ENCODE measurements around the gene SLC6A3.

Gene SLC6A3

DNA sequence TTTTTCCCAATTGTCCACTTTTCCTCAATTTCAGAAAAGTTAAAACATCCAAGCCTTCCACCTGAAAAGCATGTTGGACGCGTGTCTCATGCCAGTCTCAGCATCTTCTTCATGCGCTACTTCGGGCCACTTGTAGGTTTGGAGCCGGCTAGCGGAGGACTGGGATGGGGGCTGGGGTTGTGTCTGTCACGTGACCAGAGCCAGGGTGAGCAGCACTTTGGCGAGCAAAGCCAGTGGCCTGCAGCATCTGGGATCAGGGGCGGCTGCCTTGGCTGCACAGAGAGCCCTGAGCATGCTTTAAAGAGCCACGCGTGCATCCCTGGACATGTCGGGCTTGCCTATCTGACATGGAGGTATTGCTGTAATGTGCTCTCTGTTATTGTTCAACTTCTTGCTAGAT lies 41.2 kb downstream of the SLC6A3 start:
- no peak for DNase-seq

DNA sequence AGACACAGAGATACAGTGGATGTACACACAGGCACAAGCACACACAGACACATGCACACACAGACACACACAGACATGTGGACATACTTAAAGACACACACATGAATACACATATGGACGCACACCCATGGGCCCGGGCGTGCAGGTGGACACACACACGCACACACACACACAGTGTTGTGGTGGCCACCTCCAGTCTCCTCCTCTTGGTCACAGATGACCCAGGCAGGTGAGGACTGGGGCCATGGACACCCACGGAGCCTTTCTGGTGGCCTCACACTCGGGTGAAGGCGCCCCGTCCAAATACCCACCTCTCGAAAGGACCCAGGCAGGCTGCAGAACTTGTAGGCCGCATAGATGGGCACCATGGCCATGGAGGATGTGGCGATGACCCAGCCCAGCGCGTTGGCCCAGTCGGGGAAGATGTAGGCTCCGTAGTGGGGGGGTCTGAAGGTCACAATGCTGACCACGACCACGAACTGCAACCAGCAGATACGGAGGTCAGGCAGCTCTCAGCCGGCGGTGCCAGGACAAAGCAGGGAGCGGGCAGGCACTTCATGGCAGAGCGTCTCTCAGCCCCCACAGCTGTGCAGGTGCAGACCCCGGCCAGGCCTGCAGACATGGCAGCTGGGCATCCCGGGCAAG lies 42.5 kb downstream of the SLC6A3 start:
- no peak for DNase-seq

DNA sequence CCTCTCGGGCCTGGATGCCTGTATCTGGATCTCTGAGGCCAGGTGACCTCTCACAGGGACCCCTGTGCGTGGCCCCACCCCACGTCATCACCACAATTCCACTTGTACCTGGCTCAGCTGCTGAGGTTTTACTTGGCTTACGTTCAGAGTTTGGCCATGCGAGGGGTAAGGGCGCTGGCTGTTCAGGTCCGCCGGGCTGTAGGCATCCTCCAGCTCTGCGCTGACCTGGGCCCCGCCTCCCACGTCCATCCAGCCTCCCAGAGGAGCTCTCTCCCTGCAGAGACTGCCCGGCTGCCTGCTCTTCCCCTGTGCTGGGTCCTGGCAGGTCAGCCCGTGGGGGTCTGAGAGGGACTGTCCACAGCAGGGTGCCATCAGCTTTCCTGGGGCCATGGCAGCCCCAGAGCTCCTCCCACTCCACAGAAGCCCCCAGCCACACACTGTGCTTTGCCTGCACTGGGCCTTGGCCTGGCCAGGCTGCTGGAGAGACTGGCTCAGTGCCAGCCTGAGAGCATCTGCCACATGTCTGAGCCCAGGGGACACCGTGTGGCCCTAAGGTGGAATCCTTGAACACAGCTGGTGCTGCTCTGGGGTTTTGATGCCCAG lies 43.6 kb downstream of the SLC6A3 start:
- DNase-seq: peak; percentile 58

DNA sequence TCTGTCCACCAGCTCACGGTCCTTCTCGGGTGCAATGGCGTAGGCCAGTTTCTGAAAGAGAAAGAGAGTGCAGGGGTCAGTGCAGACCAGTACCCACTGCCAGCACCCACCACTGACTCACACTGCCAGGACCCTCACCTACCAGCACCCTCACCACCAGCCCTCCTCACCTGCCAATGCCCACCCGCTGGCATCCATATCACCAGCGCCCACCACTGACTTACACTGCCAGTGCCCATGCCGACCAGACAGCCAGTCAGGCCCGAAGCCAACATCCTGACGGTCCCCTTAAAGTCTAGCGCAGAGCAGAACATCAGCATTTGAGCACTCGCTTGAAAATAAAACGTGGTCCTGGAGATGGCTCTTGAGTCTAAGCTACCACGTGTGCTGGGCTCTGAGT lies 44.3 kb downstream of the SLC6A3 start:
- no peak for DNase-seq

DNA sequence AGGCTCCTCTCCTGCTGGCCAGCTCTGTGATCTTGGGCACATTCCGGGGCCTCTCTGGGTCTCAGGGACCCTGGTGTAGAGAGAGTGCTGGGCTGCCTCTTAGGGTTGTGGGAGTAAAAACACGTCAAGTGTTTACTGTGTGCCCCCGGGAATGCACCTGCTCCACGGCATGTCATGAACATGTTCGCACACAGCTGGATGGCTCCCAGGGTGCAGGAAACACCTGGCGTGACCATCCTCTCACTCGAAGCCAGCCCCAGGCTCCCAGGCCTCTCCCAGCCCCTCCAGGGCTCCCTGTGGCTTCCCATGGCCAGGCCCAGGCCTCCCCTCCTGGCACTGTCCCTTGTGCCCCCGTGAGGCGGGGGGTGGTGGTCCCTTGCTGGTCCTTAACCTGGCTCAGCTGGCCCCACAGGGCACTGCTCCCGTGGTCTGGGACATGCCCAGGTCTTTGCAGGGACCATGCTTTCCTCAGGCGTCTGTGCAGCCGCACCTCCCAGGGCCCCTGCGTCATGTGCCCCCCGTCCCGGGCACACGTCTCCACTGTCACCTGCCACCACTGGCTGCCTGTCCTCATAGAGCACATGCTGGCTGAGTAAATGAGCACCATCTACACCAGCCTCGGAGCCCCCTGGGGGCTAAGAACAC lies 44.9 kb downstream of the SLC6A3 start:
- DNase-seq: no peak

DNA sequence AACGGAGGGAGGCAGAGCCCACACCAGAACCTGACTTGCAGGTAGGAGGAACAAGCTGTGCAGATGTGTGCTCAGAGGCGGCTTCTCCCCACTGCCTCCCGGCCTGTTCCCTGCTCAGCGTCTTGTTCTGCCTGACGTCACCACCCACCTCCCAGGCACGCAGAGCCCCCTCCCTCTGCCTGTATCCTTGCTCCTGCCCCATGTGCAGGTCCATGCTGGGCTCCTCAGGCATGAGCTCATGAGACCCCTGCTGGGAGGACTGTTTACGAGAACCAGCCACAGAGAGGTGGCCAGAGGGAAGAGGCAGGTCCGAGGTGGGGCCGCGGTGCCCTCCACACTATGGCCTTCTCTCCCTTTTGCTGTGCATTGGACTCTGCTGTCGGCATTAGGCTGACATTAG lies 45.5 kb downstream of the SLC6A3 start:
- no peak for DNase-seq

DNA sequence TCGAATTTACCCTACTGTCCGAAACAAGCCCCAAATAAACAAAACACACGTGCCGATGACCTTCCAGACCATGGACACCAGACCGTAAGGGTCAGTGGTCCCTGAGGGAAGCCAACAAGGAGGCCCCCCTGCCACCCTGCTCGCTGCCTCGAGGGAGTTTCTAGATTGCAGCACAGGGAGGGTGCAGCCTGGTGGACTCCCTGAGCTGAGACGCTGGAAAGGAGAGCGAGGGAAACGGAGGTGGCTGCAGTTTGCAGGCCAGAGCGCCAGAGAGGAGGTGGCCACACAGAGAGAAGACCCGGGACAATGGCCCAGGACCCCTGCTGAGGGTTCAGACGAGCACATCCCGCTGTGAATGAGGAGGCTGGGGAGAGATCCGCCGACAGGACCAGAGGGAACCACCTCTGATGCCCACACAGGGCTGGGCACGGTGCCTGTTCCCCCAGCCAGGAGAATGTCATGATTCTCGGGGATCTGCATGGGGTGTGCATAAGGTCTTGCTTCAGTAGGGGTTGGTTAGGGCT lies 48.9 kb downstream of the SLC6A3 start:
- no peak for DNase-seq

DNA sequence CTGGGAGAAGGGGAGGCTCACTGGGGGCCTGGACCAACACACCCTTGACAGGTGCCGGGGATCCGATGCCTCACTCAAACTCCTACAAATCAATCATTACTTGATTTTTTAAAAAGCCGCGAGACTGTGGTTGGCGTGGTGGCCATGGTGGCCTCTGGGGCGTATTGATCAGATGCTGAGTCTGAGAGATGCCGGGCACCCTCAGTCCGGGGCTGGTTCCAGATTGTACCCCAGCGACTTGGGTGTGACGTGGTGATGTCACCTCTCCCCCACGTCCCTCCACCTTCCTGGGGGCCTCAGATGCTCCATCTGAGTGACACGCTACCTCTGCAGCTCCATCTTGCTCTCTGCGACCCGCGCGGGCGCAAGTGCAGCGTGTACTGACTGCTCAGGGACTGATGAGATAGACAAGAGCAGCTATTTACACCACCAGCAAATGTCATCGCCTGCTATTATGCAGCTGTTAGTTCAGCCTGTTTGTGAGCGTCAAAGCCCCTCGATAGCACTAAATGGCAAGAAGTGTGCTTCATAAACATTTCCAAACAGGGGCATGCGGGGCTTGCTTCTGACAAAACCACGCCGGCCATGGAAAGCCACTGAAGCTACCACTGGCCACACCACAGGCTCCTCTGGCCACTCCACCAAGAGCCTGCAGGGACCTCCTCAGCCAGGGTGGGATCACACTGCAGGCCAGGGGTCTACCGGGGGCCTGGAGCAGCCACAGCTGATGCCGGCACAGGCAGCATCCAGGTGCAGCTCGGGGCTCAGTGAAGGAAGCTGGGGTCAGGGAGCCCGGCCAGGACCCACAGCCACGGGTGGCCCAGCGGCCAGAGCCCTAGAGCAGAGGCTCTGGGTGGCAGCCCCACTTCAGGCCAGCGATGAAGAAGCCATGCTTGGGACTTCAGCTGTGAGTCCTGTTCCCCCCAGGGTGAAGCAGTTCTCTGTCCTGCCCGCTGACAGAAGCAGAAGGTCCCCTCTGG lies 50.1 kb downstream of the SLC6A3 start:
- DNase-seq: no peak

DNA sequence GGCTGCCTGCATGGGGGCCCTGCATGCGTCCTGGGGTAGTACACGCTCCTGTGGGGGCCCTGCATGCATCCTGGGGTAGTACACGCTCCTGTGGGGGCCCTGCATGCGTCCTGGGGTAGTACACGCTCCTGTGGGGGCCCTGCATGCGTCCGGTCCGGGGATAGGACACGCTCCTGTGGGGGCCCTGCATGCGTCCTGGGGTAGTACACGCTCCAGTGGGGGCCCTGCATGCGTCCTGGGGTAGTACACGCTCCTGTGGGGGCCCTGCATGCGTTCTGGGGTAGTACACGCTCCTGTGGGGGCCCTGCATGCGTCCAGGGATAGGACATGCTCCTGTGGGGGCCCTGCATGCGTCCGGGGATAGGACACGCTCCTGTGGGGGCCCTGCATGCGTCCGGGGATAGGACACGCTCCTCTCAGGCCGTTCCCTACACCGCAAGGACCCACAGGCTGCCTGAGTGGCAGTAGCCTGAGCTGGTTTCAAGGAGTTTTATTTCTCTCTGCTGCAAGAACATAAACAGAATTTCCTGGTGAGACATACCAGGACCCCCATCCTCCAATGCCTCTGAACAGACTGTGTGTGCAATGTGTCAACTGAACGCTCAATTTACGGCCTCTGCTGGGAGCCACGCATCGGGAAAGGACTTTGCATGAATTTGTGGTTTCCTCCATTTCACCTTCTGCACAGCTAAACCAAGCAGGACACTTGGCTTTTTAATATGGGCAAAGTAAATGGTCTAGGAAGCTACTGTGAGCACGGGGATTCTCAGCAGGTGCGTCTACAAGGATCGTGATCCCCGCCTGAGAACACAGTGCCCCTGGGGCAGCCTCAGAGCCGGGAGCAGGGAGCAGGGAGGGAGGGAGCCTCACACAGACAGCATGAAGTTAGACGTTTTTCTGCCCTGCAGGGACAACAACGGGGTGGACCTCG lies 51.4 kb downstream of the SLC6A3 start:
- DNase-seq: no peak

DNA sequence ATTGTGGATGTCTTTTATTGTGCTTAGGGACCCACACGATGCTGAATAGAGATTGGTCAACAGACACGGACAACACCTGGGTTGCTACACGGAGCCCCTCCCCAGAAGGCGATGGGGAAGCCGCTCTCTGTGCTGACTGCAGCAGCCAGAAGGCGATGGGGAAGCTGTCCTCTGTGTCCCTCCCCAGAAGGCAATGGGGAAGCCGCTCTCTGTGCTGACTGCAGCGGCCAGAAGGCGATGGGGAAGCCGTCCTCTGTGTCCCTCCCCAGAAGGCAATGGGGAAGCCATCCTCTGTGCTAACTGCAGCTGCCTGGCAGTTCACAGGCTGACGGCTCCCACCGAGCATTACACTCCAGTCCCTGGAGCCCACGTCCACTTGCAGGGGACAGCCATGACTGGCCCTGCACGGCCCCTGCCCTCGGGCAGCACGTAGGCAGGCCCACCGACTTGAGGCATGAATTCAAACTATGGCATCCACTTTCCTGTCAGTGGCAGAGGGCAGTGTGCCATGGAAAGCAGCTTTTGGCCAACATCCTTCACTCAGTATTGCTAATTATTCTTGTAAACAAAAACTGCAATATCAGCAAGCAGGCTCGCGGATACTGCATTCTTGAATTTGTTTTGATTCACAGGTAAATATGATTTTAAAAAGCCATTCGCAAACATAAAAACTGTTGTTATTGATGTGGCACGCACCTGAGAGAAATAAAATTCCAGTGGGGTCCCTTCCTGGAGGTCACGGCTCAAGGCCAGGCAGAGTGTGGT lies 52.3 kb downstream of the SLC6A3 start:
- no peak for DNase-seq

DNA sequence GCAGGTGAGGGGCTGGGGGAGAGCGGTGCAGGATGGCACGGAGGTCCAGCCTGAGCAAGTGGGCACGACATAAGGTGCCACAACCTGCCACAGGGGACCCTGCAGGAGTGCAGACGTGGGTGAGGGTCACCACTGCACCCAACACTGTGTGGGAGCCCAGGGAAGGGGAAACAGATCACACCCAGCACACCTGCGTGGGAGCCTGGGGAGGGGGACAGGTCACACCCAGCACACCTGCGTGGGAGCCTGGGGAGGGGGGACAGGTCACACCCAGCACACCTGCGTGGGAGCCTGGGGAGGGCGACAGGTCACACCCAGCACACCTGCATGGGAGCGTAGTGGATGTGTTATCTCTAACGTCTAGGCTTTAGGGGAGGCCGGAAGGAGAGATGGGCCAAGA lies 53.0 kb downstream of the SLC6A3 start:
- no peak for DNase-seq

DNA sequence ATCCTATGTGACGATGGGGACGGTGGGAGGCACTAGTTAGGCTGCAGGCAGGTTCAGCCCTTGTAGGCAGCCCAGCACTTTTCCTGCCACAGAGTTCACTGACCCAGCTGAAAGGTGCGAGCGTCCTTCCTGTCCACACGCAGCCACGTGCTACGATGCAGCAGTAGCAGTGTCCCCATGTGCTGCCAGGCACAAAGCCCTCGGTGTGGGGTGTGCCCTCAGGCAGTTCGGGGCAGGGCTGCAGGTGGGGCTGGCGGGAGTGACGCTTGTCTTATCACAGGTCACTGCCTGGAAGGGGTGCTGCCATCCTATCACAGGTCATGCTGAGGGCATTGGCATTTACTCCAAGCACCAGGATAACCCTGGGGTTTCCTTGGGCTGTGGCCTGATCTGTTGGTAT lies 53.5 kb downstream of the SLC6A3 start:
- DNase-seq: no peak

DNA sequence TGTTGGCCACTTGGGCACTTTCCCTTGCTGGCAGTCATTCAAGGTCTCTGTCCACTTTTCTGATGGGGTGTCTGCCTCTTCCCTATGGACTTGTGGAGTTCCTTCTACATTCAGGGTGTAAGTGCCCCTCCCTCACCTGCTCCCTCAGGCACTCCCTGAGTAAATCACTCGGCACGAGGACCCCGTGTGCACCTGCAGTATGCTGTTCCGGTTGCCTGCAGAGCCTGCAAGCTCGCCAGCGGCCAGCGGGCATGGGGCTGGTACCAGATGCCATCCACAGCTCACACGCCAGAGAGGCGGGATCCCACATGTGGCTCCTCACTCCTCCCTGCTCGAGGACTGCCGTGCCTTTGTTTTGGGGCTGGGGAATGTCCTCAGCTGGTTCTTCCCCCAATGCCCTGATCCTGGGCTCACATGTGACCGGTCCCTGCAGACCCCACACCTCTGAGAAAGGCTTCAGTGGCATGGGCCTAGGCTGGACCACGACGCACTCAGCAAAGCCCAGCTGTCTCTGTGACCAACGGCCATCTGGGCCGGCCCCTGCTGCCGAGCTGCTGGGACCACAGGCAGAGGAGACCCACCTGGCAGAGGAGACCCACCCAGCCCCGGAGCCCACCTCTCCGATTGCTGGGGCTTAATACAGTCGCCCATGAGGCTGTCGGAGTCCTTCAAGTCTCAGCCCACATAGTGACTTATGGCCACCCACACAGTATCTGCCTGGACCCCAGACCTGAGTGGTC lies 54.2 kb downstream of the SLC6A3 start:
- DNase-seq: peak; percentile 17

DNA sequence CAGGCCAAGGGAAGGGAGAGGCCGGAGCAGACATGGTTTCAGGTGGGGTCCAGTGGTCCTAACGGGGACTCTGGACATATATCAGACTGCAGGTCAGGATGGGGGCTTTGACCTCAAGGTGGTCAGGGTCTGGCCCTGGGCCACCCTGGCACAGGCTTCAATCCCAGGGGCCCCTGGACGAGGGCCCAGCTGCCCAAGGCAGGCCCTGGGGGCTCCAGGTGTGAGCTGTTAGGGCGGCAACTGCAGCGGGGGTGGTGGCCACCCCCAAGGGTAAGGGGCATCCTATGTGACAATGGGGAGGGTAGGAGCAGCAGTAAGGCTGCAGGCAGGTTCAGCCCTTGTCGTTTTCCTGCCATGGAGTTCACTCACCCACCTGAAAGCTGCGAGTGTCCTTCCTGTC lies 54.9 kb downstream of the SLC6A3 start:
- no peak for DNase-seq

DNA sequence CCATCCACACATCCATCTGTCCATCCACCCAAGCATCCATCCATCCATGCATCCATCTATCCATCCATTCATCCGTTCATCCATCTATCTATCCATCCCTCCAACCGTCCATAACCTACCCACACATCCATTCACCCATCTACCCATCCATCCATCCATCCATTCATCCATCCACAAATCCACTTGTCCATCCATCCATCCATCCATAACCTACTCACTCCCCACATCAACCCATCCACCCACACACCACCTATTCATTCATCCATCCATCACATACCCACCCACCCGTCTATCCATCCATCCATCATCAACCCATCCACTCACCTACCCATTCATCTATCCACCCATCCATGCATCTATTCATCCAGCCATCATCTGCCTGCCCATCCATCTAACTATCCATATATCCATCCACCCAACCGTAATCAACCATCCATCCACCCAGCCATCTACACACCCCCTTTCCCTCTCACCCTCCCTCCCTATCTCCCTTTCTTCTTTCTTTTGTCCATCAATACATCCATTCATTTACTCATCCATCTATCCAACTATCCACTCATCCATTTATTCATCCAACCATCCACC lies 56.8 kb downstream of the SLC6A3 start:
- DNase-seq: no peak

DNA sequence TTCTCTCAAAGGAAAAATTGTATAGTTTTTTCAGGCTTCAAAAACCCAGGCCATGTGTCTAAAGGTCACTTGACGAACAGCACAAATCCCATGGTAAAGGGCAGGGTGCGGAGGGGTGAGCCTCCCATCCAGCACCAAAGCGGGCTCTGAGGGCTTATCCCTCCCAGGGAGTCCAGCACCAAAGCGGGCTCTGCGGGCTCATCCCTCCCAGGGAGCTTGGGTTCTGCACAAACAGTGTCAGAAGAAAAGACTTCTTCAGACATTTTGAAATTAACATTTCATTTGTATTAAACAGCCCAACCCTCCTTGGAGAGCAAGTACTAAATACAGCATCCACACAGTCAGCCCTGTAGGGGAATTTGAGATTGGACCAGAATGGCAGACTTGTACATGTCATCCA lies 57.4 kb downstream of the SLC6A3 start:
- no peak for DNase-seq

DNA sequence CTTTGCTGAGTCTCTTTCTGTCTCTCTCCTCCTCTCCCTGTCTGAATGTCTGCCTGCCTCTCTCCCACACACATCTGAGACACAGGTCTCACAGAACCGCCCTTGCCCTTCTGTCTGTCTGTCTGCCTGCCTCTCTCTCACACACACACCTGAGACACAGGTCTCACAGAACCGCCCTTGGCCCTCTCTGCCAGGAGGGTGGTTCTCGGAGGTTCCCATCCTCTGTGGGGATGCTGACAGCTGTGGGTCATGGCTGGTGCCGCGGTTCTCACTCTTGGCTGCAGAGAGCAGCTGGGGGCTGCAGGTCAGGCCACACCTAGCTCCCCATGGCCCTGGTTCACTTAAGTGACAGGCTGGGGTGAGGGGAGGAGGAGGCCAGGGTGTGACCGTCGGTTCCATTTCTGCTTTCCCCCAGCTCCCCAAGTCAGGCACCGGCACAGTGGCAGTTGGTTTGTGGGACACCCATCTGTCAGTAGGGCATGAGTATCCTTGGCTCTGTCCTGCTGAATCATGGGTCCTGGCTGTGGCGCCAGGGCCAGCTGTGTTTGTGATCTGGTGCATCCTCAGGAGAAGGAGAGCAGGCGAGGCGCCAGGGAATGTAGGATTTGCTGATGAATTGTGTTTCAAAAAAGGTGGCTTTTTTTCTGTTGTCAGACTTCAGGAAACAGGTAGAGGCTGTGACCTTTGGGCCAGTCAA lies 58.0 kb downstream of the SLC6A3 start:
- peak; percentile 82 for DNase-seq

DNA sequence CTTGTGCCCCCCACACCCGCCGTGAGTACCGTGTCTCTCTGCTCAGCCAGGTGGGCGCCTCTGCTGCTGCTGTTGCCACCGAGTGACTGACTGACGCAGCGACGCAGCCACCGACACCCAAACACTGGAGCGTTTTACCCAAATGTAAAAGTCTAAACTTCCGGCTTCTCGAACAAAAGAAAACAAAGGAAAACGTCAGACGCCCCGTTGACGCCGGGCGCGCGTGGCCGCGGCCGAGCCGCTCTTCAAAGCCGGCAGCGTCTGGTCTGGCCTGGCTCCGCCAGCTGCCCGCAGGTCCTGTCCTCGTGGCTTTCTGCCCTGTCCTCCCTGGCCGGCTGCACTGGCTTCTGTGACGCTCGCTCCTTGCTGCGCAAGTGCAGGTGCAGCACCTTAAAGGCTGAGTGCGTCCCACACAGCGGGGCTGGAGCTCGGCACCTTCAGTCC lies 58.9 kb downstream of the SLC6A3 start:
- peak; percentile 27 for DNase-seq

Data from NCI-H1694 treated with DMSO at 0.1 percent for 48 hours (cell line).